HG03159 (cell line): ENCODE results near the gene RBMS3.

Experiments
- ATAC-seq: cut with Tn5 transposase; IDR thresholded peaks from one replicate; pipeline ENCODE4 v1.9.1; 2021; ENCODE audit warnings: mild to moderate bottlenecking, moderate library complexity; ENCODE audit not compliant: unreplicated experiment

The RBMS3 gene

DNA sequence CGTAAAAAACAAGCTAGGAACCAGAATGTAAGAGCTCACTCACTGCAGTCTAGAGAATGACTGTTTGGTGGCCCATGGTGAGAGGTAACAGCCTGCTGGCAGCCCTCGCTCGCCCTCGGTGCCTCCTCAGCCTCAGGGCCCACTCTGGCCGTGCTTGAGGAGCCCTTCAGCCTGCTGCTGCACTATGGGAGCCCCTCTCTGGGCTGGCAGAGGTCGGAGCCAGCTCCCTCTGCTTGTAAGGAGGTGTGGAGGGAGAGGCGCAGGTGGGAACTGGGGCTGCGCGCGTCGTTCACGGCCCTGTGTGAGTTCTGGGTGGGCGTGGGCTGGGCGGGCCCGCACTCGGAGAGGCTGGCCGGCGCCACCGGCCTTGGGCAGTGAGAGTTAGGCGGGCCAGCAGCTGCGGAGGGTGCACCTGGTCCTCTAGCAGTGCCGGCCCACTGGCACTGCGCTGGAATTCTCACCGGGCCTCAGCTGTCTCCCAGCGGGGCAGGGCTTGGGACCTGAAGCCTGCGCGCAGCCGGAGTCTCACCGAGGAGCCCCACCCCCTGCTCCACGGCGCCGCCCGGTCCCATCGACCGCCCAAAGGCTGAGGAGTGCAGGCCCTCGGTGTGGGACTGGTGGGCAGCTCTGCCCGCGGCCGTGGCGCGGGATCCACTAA lies 420.6 kb downstream of the RBMS3 start:
- ATAC-seq, result no peak

DNA sequence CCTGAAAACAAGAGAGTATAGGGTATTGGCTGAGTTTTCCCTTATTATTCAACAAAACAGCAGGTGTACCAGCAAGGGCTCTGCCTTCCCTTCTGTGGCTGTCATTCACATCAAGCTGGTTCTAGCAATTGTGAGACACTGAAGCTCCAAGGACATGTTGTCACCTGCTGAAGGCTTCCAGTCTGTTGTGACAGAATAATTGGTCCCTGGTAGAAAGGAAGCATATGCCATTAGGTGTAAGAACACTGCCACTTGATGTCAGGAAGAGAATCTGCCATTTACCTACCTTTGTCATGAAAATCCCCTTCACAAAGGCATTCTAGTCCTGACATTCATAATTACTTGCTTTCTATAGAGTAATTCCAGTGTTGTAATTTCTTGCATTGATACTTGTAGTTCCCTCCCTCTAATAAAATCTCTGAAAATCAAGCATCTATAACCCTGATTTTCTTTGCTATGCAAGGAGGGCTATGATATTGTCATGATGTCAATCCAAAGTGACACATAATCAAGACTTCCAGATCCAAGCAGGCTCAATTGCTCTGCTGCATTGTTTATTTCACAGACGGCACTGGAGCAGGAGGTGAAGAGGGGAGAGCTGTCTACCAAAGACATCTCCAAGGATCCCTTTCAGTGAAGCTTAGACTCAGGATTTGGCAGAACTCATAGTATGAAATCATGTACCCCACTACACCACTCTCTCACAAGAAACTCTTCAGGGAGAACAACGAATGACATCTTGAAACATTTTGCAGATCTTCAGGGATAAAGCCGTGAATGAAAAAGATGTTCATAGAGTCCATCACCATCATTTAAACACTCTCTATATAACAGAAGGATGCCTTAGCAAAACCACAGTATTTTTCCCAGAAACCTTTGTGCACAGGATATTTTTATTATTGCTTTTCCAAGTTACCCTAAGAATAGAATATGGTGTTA lies 425.3 kb downstream of the RBMS3 start:
- ATAC-seq, result no peak

DNA sequence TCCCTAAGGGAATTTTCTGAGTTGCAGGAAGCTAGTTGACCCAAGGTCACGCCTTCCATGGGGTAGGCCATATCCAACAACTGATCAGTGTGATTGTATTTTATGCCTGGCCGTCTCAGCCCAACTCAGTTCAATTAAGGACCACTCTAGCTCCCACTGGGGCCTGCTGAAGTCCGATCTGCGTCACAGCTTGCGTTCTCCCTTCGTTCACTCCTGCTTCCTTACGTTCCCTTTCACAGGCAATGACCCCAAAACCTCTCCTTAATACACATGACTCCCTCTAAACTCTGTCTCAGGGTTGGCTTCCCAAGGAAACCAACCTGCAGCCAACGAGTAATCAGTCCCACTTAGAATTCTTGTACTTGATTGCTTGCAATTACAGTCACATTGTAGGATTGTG lies 428.0 kb downstream of the RBMS3 start:
- no peak for ATAC-seq

DNA sequence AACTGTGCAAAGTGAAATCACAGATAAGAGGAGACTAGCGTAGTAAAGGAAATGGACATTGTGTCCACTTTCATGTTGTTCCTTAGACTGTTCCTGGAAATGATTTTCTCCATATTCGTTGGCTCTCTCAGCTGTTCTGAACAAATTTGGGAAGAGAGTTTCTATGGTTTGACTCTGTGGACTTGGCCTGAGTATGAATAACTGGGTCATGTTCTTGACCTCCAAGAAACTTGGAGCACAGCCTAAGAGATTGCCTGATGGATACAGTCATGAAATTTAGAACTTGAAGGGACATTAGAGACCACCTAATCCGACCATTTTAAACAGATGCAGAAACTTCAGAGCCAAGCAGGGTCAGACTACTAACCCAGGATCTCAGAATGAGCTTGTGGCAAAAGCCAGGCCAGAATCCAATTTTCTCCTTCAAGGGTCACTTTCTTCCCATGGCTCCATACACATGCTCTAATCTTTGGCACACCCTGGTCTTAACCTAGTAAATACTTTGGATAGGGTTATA lies 430.4 kb downstream of the RBMS3 start:
- no peak for ATAC-seq

DNA sequence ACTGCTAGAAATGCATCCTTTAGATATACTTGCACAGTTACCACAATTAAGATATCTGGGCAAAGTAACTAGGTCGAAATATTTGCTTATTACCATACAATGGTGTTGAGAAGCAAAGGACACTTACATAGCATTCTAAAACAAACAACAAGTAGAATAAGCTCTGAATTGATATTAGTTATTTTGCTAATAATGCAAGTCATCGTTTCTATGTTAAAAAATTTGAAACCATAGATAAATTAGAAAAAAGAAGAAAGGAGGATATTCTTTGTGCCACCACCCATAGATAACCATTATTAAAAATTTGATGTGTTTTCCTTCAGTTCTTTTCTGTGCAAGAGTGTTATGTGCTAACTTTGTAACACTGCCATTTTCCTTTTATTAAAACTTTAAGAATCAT lies 435.3 kb downstream of the RBMS3 start:
- no peak for ATAC-seq

DNA sequence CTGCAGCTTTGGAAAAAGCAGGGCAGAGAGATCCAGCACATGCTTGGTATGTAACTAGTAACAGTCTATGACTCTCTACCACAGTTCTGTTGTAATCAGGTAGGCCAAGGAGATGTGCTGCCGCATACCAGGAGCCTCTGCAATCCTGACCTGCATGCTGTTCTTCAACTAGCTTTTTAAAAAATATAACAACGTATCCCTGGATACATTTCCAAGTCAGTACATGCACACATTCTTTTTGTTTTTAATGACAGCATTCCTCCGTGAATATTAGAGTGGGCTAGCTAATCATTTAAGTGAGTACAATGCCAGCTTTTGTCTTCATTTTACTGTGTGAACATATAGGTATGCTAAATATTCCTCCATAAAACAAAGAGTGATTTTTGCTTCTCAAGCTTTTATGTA lies 437.8 kb downstream of the RBMS3 start:
- no peak for ATAC-seq

DNA sequence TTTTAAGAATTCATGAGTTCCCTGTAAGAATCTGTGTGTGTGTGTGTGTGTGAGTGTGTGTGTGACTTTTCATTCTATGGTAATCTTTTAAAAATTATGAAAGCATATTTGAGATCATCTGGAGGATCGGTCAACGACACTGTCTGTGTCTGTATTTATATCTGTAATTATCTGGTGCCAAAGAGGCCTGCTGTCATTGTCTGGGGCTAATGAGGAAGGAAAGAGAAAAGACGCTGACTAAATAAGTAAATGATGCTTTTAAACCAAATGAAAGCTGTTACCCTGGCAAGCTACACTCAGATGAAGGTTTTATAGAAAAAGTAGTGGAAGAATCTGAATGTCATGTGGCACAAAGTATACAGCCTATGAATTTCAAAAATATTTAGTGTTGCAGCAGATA lies 439.8 kb downstream of the RBMS3 start:
- ATAC-seq, result no peak

DNA sequence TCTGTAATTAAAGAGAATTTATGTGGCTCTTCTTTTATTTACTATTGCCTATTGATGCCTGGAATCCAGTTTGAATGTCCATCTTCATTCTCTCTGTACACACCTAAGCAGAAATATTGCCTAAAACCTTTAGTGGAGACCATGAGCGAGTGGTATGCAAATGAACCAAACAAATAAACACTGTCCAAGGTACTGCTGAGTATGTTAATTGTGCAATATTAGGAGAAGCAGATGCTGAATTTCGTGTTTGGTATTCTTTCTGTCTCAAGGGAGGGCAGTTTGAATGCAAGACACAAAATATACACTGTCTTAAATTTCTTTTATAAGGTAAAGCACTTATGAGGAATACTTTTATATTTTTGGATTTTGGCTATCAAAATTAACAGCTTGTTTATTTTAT lies 440.9 kb downstream of the RBMS3 start:
- ATAC-seq, result no peak

DNA sequence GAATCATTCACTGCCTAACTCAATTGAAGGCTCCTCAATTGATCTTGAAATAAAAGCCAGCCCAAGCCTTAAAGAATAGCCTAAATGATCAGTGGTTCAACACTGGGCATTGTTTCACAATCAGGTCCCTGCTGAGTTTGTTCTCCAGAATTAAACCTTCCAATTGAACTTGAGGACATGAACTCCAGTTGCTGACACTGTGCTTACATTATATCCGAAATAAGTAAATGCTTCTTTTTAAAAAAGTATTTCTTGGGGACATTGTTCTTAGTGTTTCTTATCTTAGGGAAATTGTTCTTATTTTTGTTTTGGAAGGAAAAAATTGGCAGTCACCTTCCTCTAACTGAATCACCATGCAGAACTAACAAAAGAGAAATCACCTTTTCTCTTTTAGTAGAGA lies 450.2 kb downstream of the RBMS3 start:
- no peak for ATAC-seq

DNA sequence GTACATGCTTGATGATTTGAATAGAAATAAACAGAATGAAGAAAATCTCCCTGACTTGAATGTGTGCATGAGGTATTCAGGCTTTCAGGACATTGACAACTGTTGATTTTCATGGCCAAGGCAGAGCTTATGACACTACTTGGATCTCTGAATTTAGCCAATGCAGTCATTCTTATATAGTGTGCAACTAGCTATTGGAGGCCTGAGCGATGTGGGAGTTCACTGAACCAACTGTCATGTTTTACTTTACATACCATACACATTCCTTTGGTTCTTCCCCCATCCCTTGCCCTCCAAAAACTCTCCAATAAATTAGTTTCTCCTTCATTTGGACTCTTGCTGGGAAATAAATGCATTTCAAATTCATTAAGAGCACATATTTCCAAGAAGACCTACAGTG lies 460.4 kb downstream of the RBMS3 start:
- ATAC-seq, result no peak

DNA sequence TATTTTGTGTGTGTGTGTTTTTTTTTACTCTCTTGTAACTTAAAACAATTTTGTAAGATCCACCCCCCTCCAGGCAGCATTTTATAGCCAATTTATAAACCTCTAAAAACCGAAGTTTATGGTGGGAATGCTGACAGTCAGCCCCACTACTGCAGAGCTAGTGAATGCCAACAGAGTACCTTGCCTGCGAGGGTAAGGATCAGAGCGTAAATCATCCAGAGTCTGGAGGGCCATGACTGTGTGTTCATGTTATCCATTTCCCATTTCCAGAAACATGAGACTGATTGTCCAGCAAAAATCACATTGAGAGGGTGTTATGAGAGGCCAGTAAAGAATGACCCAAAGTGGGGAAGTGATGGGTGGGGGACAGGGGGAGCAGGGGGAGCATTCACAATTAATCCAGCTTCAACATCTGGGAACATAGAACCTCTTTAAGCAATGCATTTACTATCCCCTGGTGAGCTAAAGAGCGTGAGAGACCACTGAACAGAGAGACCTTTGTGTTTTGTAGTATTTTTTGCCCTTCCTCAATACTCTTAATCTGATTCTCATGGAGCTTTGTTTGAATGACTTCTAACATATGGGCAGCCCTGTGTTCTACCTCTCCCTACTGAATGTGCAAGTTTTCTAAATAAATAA lies 464.5 kb downstream of the RBMS3 start:
- ATAC-seq, result no peak

DNA sequence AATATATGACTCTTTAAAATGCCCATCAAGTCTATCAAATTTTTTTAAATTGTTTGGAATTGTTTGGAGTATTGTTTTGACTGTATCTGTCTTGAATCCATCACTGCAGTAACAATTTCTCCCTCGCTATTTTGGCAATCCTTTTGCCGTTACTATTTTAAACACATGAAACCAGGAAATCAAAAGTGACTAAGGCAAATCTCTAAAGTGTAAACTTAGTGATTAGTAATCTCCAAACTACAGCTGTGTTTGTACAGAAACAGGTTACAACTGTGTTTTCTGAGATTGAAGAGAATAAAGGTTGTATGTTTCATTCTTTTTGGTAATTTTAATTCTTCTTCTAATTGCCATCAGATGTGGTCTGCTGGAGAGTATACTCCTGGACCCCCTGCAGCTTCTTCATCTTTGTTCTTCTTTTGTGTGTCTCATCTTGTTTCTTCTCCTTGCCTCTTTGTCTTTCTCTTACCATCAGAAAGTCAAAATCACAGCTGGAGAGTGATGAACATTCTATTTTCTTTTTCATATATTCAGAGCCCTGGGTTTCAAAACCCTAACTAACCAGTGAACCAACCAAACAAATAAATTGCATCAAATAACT lies 465.4 kb downstream of the RBMS3 start:
- no peak for ATAC-seq

DNA sequence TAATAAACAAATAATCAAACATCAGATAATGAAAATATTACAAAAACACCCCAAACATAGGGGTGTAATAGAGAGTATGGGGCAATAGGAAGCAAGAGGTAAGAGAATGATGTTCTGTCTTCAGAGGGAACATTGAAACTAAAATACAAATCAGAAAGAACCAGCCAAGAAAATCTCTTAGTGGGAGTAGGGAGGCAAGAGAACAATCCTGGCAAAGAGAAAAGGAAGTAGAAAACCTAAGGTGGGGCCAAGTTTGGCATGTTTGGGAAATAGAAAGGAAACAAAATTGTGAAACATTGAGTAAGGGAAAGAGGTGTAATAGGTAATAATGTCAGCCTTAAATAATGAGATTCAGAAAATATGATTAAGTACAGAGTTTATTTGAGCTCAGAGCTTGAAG lies 467.1 kb downstream of the RBMS3 start:
- ATAC-seq, result no peak

DNA sequence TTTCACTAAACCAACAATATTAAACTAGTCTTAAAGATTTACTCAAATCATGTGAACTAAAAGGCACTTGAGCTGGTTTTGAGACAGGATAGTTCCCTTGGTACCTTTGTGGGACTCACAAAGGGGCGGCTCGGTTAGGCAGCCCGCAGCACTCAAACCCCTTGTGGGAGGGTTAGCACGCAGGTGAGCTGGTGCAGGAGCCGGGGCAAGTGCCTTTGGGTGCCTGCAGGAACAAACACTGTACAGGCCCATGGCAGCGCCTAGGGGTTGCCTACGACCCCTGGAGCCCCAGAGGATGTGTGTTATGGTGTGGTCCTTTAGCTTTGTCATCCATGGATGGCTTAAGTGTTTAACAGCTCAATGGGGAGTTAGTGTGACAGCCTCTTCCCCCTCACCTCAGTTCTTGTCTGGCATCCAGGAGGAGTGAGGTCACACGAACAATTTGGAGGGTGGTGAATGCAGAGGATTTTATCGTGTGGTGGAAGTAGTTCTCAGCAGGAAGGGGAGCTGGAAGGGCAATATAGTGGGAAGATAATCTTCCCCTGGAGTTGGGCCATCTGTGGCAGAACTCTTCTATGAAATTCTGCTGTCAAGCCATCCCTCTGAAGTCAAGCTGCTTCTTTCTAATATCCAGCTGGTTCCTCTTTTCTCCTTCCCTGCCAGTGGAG lies 470.9 kb downstream of the RBMS3 start:
- ATAC-seq, result no peak

DNA sequence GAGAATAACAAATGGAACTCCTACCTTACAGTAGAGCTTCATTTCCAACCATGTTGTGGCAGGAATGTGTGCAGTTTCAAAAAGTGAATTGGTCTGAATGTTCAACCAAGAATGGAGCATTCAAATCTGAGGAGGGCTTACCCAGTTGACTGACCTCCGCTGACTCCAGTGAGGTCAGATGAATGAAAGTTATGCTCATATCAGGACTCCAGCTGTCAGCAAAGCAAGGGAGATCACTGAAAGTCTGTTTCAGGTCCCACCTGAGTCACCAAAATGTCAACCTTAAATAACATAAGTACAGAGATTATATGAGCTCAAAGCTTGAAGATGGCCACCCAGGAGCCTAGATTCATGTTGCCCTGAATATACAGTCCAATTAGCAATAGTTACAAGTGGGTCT lies 473.5 kb downstream of the RBMS3 start:
- no peak for ATAC-seq

DNA sequence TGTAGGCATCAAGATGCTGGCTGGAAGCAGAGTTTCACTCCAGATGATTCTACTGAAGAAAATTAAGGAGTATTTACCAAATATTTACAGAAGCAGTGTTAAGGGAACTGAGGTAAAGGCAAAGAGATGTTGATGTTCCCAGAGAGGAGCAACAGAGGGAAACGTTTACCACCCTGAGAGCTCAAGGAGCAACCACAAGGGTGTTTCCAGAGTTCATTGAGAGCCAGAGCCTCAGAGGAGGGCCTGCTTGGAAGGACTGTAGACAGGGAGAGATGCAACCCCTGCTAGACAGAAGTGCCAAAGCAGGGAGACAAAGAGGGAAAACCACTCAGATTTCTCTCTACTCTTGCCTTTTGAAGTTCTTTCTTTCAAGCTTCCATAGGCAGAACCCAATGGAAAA lies 474.5 kb downstream of the RBMS3 start:
- no peak for ATAC-seq

DNA sequence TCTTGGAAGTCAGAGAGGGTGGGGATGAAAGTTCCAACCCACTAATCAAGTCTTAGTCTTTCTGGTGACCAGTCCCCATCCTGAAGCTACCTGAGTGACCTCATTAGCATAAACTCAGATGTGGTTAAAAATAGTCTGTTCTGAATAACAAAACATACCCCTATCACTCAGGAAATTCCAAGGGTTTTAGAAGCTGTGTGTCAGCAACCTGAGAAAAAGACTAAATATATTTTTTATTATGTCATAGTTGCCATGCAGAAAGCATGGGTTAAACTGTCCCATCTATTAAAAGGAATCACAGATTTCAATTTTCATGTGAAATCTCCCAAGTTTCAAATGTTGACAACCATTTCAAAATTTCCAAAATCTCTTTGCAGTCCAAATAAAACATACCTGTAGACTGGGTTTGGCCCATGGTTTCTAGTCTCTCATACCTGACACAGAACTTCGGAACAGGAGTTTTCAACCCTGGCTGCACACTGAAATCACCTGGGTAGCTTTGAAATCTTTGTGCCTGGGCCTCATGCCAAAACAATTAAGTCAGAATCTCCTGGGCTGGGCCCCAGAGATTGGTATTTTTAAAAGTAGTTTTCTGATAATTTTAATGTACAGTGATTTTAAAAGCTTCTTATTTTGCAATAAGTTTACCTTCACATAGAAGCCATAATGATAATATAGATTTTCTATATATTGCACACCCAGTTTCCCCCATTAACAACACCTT lies 476.3 kb downstream of the RBMS3 start:
- no peak for ATAC-seq

DNA sequence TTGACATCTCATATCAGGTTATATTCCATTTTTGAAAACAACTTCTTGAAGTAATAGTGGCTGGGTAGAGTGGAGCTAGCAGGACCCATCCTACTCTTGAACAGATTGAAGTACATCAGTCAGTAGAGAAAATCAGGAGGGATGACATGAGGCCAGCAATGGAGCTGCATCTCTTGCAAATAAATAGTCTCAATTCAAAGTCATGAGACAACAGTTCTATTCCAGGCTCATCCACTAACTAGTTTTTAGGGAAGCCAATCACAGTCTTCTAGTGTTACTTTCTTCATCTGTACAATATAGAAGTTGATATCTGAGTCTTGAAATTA lies 477.2 kb downstream of the RBMS3 start:
- ATAC-seq, result no peak

DNA sequence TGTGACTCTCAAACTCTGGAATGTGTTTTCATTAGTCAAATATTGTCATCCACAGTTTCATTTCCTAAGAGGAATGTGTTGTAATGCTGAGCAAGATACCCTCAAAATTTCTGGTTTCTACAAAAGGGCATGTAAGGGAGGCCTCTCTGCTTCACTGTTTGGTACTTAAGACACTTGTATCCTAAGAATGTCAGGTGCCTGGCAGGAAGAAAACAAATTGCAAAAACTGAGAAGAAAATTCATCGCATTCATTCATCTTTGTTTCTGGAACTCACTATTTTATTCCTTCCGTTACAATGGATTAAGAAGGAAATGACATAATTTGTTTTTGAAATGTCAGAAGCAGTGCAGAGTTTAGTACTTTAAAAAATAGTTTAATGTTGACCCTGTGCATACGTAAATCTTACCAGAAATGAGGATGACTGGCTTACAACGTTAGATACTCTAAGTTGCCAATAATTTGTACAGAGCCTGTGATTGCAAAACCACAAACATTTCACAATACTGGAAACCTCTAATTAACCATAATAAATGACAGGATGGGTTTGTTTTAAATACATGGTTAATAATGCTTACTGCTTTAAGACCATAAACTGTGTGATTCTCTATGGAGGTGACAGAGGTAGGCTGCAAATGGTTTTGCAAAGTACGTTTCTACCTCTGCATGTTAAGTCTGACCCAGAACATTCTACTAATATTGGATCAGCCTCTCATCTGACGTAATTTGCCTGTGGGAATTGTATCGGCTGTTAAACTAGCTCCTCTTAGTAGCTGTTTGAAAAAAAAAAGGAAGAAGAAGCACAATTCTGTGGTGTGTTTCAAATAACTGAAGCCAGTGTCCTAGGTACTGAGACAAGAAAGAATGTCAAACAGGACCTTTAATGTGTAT lies 477.8 kb downstream of the RBMS3 start:
- ATAC-seq, result no peak
